MM.1S (cell line): ENCODE data around the gene TAS1R2.

Experiments used
- DNase-seq: peaks from one replicate; pipeline ENCODE4 v3.0.0-alpha.2; 2015
- H2AFZ ChIP-seq: fragments of 300-600 bp; sonication (generic); 2 replicates; pipeline ENCODE4 v1.6.0; 2016; ENCODE audit warnings: antibody characterized with exemption, low read length
- H3F3A ChIP-seq: fragments of 300-600 bp; sonication (generic); 2 replicates; pipeline ENCODE4 v1.6.1; 2016; ENCODE audit warnings: mild to moderate bottlenecking, antibody characterized with exemption, low read length, moderate library complexity, mixed read lengths; ENCODE audit not compliant: insufficient read depth
- H3K27ac ChIP-seq: fragments of 300-600 bp; sonication (generic); 2 replicates; pipeline ENCODE4 v1.5.1; 2016; ENCODE audit warnings: mild to moderate bottlenecking, low read length
- H3K27me3 ChIP-seq: fragments of 300-600 bp; sonication (generic); replicated peaks from 2 replicates; pipeline ENCODE4 v1.6.0; 2016; ENCODE audit warnings: low read length; ENCODE audit not compliant: insufficient read depth
- H3K36me3 ChIP-seq: fragments of 300-600 bp; sonication (generic); replicated peaks from 2 replicates; pipeline ENCODE4 v1.6.1; 2016; ENCODE audit warnings: mild to moderate bottlenecking, low read length, mixed read lengths; ENCODE audit not compliant: insufficient read depth
- H3K4me1 ChIP-seq: fragments of 300-600 bp; sonication (generic); 2 replicates; pipeline ENCODE4 v1.6.1; 2016; ENCODE audit warnings: low read length, mixed read lengths
- H3K4me2 ChIP-seq: fragments of 300-600 bp; sonication (generic); 2 replicates; pipeline ENCODE4 v1.6.0; 2016; ENCODE audit warnings: low read depth, low read length
- H3K4me3 ChIP-seq: fragments of 300-600 bp; sonication (generic); 2 replicates; pipeline ENCODE4 v1.5.1; 2016; ENCODE audit warnings: low read length, mixed read lengths
- H3K79me2 ChIP-seq: fragments of 300-600 bp; sonication (generic); 2 replicates; pipeline ENCODE4 v1.6.1; 2016; ENCODE audit warnings: mixed run types, low read length, mixed read lengths
- H3K9ac ChIP-seq: fragments of 300-600 bp; sonication (generic); 2 replicates; pipeline ENCODE4 v1.6.1; 2016; ENCODE audit warnings: low read length, mixed read lengths
- H3K9me2 ChIP-seq: fragments of 300-600 bp; sonication (generic); replicated peaks from 2 replicates; pipeline ENCODE4 v1.6.1; 2016; ENCODE audit warnings: mild to moderate bottlenecking, low read length, mixed read lengths; ENCODE audit not compliant: insufficient read depth
- H3K9me3 ChIP-seq: fragments of 300-600 bp; sonication (generic); replicated peaks from 2 replicates; pipeline ENCODE4 v1.6.1; 2016; ENCODE audit warnings: mild to moderate bottlenecking, low read length, mixed read lengths; ENCODE audit not compliant: insufficient read depth
- H4K20me1 ChIP-seq: fragments of 300-600 bp; sonication (generic); 2 replicates; pipeline ENCODE4 v1.6.1; 2016; ENCODE audit warnings: mild to moderate bottlenecking, low read length, moderate library complexity, mixed read lengths; ENCODE audit not compliant: insufficient read depth
- EZH2 ChIP-seq: fragments of 300-600 bp; sonication (generic); optimal IDR thresholded peaks from 2 replicates; pipeline ENCODE3; 2017; ENCODE audit warnings: low read depth, mild to moderate bottlenecking, antibody characterized with exemption, low read length, mixed read lengths
- EZH2phosphoT487 ChIP-seq: fragments of 300-600 bp; sonication (generic); IDR thresholded peaks from 2 replicates; pipeline ENCODE4 v1.6.1; 2018; ENCODE audit warnings: antibody characterized with exemption, low read length
- TF ChIP-seq, protein P1 (sequence below): fragments of 300-600 bp; sonication (generic); IDR thresholded peaks from 2 replicates; pipeline ENCODE4 v1.5.1; 2016; ENCODE audit warnings: antibody characterized with exemption, low read length, mixed read lengths

The TAS1R2 gene

DNA sequence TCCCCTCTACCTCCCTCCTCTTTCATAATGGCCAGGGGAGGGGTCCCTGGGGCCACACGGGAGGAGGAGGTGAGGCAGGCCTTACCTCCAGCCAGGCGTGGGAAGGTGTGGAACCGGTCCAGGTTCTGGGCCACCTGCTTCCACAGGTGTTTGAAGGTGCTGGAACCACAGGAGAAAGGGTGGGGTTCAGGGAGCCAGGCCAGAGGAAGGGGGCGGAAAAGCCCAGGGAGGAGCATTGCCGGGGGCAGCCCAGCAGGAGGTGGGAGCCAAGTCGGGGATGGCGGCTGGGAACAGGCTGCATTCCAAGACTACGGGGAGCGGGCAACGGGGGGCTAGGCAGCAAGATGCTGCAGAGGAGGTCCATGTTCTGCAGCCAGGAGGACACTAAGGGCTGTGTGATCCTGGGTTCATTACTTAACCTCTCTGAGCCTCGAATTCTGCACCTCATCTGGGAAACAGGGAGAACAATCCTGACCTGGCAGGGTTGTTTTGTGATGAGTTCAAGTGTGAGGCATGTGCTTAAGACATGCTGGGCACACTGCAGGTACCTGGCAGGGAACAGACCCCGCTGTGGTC lies 19.8 kb upstream of the TAS1R2 start:
- H4K20me1 ChIP-seq = no peaks in the 10 kb centered on the region
- H3F3A ChIP-seq = no peaks in the 10 kb centered on the region
- H3K9me3 ChIP-seq = no peaks in the 10 kb centered on the region
- H3K36me3 ChIP-seq = no peaks in the 10 kb centered on the region
- no peaks in the 10 kb centered on the region for H3K27me3 ChIP-seq
- no peak overlapping the region for H3K27ac ChIP-seq
- H3K79me2 ChIP-seq = no peaks in the 10 kb centered on the region
- no peak overlapping the region for H3K4me3 ChIP-seq
- no peaks in the 10 kb centered on the region for H3K9me2 ChIP-seq
- no peaks in the 10 kb centered on the region for H3K4me1 ChIP-seq
- no peak overlapping the region for H3K9ac ChIP-seq
- H3K4me2 ChIP-seq = no peak overlapping the region
- H2AFZ ChIP-seq = no peak overlapping the region
- TF ChIP-seq EZH2 = no peak
- TF ChIP-seq, protein P1, sequence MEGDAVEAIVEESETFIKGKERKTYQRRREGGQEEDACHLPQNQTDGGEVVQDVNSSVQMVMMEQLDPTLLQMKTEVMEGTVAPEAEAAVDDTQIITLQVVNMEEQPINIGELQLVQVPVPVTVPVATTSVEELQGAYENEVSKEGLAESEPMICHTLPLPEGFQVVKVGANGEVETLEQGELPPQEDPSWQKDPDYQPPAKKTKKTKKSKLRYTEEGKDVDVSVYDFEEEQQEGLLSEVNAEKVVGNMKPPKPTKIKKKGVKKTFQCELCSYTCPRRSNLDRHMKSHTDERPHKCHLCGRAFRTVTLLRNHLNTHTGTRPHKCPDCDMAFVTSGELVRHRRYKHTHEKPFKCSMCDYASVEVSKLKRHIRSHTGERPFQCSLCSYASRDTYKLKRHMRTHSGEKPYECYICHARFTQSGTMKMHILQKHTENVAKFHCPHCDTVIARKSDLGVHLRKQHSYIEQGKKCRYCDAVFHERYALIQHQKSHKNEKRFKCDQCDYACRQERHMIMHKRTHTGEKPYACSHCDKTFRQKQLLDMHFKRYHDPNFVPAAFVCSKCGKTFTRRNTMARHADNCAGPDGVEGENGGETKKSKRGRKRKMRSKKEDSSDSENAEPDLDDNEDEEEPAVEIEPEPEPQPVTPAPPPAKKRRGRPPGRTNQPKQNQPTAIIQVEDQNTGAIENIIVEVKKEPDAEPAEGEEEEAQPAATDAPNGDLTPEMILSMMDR = no peak
- no peak for DNase-seq

DNA sequence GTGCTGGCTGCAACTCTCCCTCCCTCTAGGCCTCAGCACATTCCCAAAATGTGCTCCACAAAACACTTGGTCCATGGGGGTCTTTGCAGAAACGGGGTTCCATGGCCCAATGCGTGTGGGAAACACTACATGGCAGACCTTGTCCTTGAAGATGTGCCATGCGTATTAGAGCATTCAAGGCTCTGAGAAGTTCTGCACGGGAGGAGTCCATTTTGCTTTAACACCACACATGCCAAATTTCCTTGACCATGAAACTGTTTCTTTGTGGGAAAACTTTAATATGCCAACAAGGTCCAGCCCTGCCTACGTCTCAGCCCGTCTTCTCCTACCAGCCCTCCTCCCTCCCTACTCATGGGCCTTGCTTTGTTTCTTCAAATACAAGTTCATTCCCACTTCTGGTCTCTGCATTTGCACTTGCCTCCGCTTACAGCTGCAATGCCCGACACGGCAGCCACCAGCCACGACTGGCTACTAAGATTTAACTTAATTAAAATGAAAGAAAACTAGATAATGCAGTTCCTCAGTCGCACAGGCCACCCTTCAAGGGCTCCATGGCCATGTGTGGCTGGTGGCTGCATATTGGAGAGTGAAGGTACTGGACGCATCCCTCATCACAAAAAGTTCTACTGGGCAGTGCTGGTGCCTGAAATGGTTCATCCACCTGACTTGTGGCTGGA lies 19.2 kb upstream of the TAS1R2 start:
- TF ChIP-seq EZH2phosphoT487 (no peak), EZH2 (no peak)
- TF ChIP-seq, protein P1 = no peak

GRCh38 chr1:18877282-18877681 lies 17.8 kb upstream of the TAS1R2 start:
- Histone ChIP-seq H3K4me3 (no peak overlapping the region), H3K79me2 (no peaks in the 10 kb centered on the region), H3K9me3 (no peaks in the 10 kb centered on the region), H3K9ac (no peak overlapping the region), H3K9me2 (no peaks in the 10 kb centered on the region), H3F3A (no peaks in the 10 kb centered on the region), H4K20me1 (no peaks in the 10 kb centered on the region), H2AFZ (no peak overlapping the region), H3K4me1 (no peaks in the 10 kb centered on the region), H3K27ac (no peak overlapping the region), H3K27me3 (no peaks in the 10 kb centered on the region), H3K36me3 (no peaks in the 10 kb centered on the region), H3K4me2 (no peak overlapping the region)
- no peak for TF ChIP-seq EZH2
- no peak for TF ChIP-seq EZH2phosphoT487
- TF ChIP-seq, protein P1 = no peak
- DNase-seq = no peak

More for the DNA sequence above, 19.2 kb upstream of the TAS1R2 start:
- H3K27ac ChIP-seq = no peak overlapping the region
- H3K79me2 ChIP-seq = no peaks in the 10 kb centered on the region
- no peaks in the 10 kb centered on the region for H3K4me1 ChIP-seq
- no peak overlapping the region for H3K9ac ChIP-seq
- H3K27me3 ChIP-seq = no peaks in the 10 kb centered on the region
- no peak overlapping the region for H3K4me3 ChIP-seq
- H3K36me3 ChIP-seq = no peaks in the 10 kb centered on the region
- H3K9me2 ChIP-seq = no peaks in the 10 kb centered on the region
- no peak for DNase-seq
- H3K4me2 ChIP-seq = no peak overlapping the region
- no peaks in the 10 kb centered on the region for H4K20me1 ChIP-seq
- H3K9me3 ChIP-seq = no peaks in the 10 kb centered on the region
- H3F3A ChIP-seq = no peaks in the 10 kb centered on the region
- H2AFZ ChIP-seq = no peak overlapping the region
